SU-DHL-6 (cell line): Measurements from ENCODE around the gene SPEG.
"Not testable (repeated sequence)": the region's sequence is repeated elsewhere in the genome, so short reads cannot be mapped to it uniquely, and the experiment has no call there.

Source experiments
- H2AFZ ChIP-seq: fragments of 200-600 bp; sonication (generic); 2 replicates; pipeline ENCODE4 v1.6.1; 2014; ENCODE audit warnings: low read depth, mild to moderate bottlenecking, moderate library complexity, mixed read lengths, antibody characterized with exemption, low read length; ENCODE audit not compliant: severe bottlenecking
- H3F3A ChIP-seq: fragments of 200-600 bp; shearing (Covaris generic); 2 replicates; pipeline ENCODE4 v1.6.0; 2016; ENCODE audit warnings: antibody characterized with exemption, mild to moderate bottlenecking; ENCODE audit not compliant: insufficient read depth
- H3K27ac ChIP-seq: fragments of 200-600 bp; sonication (generic); 2 replicates; pipeline ENCODE4 v1.5.1; 2016; ENCODE audit warnings: low read depth, mild to moderate bottlenecking, low read length, moderate library complexity, mixed read lengths
- H3K27me3 ChIP-seq: fragments of 200-600 bp; sonication (generic), shearing (Covaris generic); 2 replicates; pipeline ENCODE4 v1.6.0; 2014; ENCODE audit warnings: mild to moderate bottlenecking, low read length
- H3K36me3 ChIP-seq: fragments of 200-600 bp; sonication (generic); 2 replicates; pipeline ENCODE4 v1.6.1; 2014; ENCODE audit warnings: mild to moderate bottlenecking, low read length, mixed read lengths
- H3K4me2 ChIP-seq: fragments of 300-600, 200-600 bp; shearing (Covaris generic), sonication (generic); 2 replicates; pipeline ENCODE4 v1.6.0; 2014; ENCODE audit warnings: low read length, low read depth, mild to moderate bottlenecking; ENCODE audit not compliant: poor library complexity, severe bottlenecking
- H3K4me3 ChIP-seq: fragments of 200-600 bp; sonication (generic); 2 replicates; pipeline ENCODE4 v1.5.1; 2014; ENCODE audit warnings: antibody characterized with exemption, low read length, mild to moderate bottlenecking, mixed read lengths; ENCODE audit not compliant: insufficient read depth, poor library complexity, severe bottlenecking
- H3K79me2 ChIP-seq: fragments of 200-600 bp; sonication (generic); 2 replicates; pipeline ENCODE4 v1.6.1; 2014; ENCODE audit warnings: mild to moderate bottlenecking, low read length, moderate library complexity; ENCODE audit not compliant: insufficient read depth
- H3K9ac ChIP-seq: fragments of 200-600 bp; sonication (generic); 2 replicates; pipeline ENCODE4 v1.7.0; 2014; ENCODE audit warnings: mild to moderate bottlenecking, low read length
- H3K9me2 ChIP-seq: fragments of 200-600 bp; sonication (generic); replicated peaks from 2 replicates; pipeline ENCODE4 v1.6.1; 2014; ENCODE audit warnings: low read length; ENCODE audit not compliant: insufficient read depth
- H3K9me3 ChIP-seq: fragments of 200-600 bp; sonication (generic); 2 replicates; pipeline ENCODE4 v1.6.1; 2014; ENCODE audit warnings: low read length, mixed read lengths; ENCODE audit not compliant: insufficient read depth
- H4K20me1 ChIP-seq: fragments of 200-600 bp; sonication (generic); 2 replicates; pipeline ENCODE4 v1.6.1; 2014; ENCODE audit warnings: low read depth, mild to moderate bottlenecking, antibody characterized with exemption, low read length, moderate library complexity, mixed read lengths
- EZH2phosphoT487 ChIP-seq: fragments of 200-600 bp; sonication (generic), shearing (Covaris generic); conservative IDR thresholded peaks from 2 replicates; pipeline ENCODE4 v1.6.1; 2018; ENCODE audit warnings: mild to moderate bottlenecking, antibody characterized with exemption, low read length, moderate library complexity, mixed read lengths
- TF ChIP-seq, protein P1 (sequence below): fragments of 200-600 bp; sonication (generic); IDR thresholded peaks from one replicate; pipeline ENCODE4 v1.5.1; 2017; ENCODE audit warnings: antibody characterized with exemption, mild to moderate bottlenecking, low read length, moderate library complexity; ENCODE audit not compliant: insufficient read depth, poor library complexity, severe bottlenecking

SPEG gene

DNA sequence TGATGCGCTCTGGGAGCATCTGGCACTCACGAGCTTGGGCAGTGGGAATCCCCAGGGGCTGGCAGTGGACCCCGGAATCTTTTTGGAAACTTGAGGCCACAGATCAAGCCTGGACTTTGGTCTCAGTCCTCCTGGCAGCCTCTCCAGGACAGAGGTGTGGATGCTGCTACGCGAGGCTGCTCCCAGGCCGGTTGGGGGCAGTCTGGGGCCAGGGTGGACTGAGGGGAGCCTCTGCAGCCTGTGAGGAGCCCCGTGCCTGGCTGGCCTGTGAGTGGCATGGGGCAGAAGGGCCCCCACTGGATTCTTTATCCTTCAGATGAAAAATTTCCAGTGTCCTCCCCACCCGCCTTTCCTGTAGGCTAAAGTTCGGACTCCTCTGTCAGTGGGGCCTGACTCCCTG is 29.2 kb upstream of the SPEG start:
- Histone ChIP-seq H3K9ac (no peak overlapping the region), H3K4me3 (no peak overlapping the region), H2AFZ (no peak overlapping the region), H3K79me2 (no peaks in the 10 kb centered on the region), H3K9me3 (no peaks in the 10 kb centered on the region), H3K27me3 (no peaks in the 10 kb centered on the region), H3K9me2 (no peaks in the 10 kb centered on the region), H3F3A (no peaks in the 10 kb centered on the region), H3K27ac (no peak overlapping the region), H3K4me2 (no peak overlapping the region), H3K36me3 (no peaks in the 10 kb centered on the region), H4K20me1 (no peaks in the 10 kb centered on the region)
- TF ChIP-seq, protein P1, sequence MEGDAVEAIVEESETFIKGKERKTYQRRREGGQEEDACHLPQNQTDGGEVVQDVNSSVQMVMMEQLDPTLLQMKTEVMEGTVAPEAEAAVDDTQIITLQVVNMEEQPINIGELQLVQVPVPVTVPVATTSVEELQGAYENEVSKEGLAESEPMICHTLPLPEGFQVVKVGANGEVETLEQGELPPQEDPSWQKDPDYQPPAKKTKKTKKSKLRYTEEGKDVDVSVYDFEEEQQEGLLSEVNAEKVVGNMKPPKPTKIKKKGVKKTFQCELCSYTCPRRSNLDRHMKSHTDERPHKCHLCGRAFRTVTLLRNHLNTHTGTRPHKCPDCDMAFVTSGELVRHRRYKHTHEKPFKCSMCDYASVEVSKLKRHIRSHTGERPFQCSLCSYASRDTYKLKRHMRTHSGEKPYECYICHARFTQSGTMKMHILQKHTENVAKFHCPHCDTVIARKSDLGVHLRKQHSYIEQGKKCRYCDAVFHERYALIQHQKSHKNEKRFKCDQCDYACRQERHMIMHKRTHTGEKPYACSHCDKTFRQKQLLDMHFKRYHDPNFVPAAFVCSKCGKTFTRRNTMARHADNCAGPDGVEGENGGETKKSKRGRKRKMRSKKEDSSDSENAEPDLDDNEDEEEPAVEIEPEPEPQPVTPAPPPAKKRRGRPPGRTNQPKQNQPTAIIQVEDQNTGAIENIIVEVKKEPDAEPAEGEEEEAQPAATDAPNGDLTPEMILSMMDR: no peak
- no peak for TF ChIP-seq EZH2phosphoT487

- no peaks in the 10 kb centered on the region for H3K27me3 ChIP-seq
- no peak overlapping the region for H3K27ac ChIP-seq
- H3K79me2 ChIP-seq: no peaks in the 10 kb centered on the region
- no peak overlapping the region for H3K9ac ChIP-seq
- no peak overlapping the region for H3K4me3 ChIP-seq
- no peaks in the 10 kb centered on the region for H4K20me1 ChIP-seq
- no peaks in the 10 kb centered on the region for H3F3A ChIP-seq
- no peak overlapping the region for H3K4me2 ChIP-seq
- TF ChIP-seq, protein P1: no peak
- TF ChIP-seq EZH2phosphoT487: no peak
- no peaks in the 10 kb centered on the region for H3K36me3 ChIP-seq
- H3K9me3 ChIP-seq: no peaks in the 10 kb centered on the region
- no peak overlapping the region for H2AFZ ChIP-seq
- H3K9me2 ChIP-seq: no peaks in the 10 kb centered on the region
Observed at GRCh38 chr2:219405958-219406860, 28.4 kb upstream of the SPEG start.

DNA sequence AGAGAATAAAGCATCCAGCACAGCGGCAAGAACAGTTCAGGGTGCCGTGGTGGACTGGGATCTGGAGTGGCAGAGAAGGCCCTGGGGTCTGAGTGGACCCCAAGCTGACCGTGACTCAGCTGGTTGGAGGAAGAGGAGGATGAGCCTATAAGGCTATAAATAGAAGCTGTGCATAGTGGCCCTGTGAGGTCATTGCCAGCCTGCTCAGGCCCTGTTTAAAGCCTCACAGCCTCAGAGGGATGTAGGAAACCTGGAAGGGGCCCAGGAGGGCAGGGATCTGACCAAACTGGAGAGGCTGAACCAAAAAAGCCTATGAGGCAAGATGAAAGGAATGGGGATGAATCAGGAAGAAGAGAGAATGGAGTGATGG is 27.8 kb upstream of the SPEG start:
- H3K79me2 ChIP-seq: no peaks in the 10 kb centered on the region
- no peaks in the 10 kb centered on the region for H3K27me3 ChIP-seq
- no peaks in the 10 kb centered on the region for H4K20me1 ChIP-seq
- no peak overlapping the region for H2AFZ ChIP-seq
- H3K4me2 ChIP-seq: no peak overlapping the region
- H3K4me3 ChIP-seq: no peak overlapping the region
- no peaks in the 10 kb centered on the region for H3F3A ChIP-seq
- no peaks in the 10 kb centered on the region for H3K9me2 ChIP-seq
- H3K36me3 ChIP-seq: no peaks in the 10 kb centered on the region
- no peak overlapping the region for H3K9ac ChIP-seq
- TF ChIP-seq, protein P1: no peak
- no peak for TF ChIP-seq EZH2phosphoT487
- H3K27ac ChIP-seq: no peak overlapping the region
- H3K9me3 ChIP-seq: no peaks in the 10 kb centered on the region

GRCh38 chr2:219407343-219407742 is 27.3 kb upstream of the SPEG start:
- not testable (repeated sequence) for H3F3A ChIP-seq, H3K36me3 ChIP-seq, H3K9me3 ChIP-seq, H3K27ac ChIP-seq, H3K79me2 ChIP-seq, H4K20me1 ChIP-seq, H3K4me2 ChIP-seq, H3K9me2 ChIP-seq, H3K9ac ChIP-seq, H3K27me3 ChIP-seq, H2AFZ ChIP-seq, H3K4me3 ChIP-seq
